Thymus (tissue), 11 donors: Measurements from ENCODE around the gene DISP2. TPM values are rescaled to one million over a fixed set of nuclear protein-coding genes. Genes with fewer than 3 reads are reported as not detected.

ENCODE experiments used
- DNase-seq, 9 donors: peaks; one replicate each; pipeline ENCODE4 v3.0.0-alpha.2; 2013; ENCODE audit warnings: low spot score in 9 of 9, low read depth in 6 of 9, missing footprints in 1 of 9
- H3K27ac ChIP-seq, 2 donors: one replicate each; pipeline ENCODE4 v1.5.1; 2013; ENCODE audit warnings: control low read depth in 1 of 2, low read depth in 1 of 2, low read length in 1 of 2, mild to moderate bottlenecking in 1 of 2, moderate library complexity in 1 of 2
- H3K27me3 ChIP-seq, 2 donors: one replicate each; pipeline ENCODE4 v1.5.1; 2013; ENCODE audit warnings: low read length in 1 of 2; ENCODE audit not compliant: control insufficient read depth in 2 of 2, insufficient read depth in 1 of 2
- H3K36me3 ChIP-seq, 2 donors: one replicate each; pipeline ENCODE4 v1.5.1; 2013; ENCODE audit warnings: low read length in 1 of 2, mild to moderate bottlenecking in 1 of 2, moderate library complexity in 1 of 2; ENCODE audit not compliant: control insufficient read depth in 2 of 2, insufficient read depth in 2 of 2
- H3K4me1 ChIP-seq, 2 donors: one replicate each; pipeline ENCODE4 v1.5.1; 2013; ENCODE audit warnings: low read length in 2 of 2; ENCODE audit not compliant: control insufficient read depth in 2 of 2, insufficient read depth in 2 of 2
- H3K4me3 ChIP-seq, 2 donors: one replicate each; pipeline ENCODE4 v1.5.1; 2013; ENCODE audit warnings: low read length in 2 of 2, control low read depth in 1 of 2, mild to moderate bottlenecking in 1 of 2
- H3K9me3 ChIP-seq, 2 donors: one replicate each; pipeline ENCODE4 v1.5.1; 2013; ENCODE audit warnings: low read length in 1 of 2, mild to moderate bottlenecking in 1 of 2; ENCODE audit not compliant: control insufficient read depth in 2 of 2, insufficient read depth in 1 of 2
- WGBS: extraction: QIAGEN DNeasy Blood & Tissue Kit; methylation state at CpG from one replicate; pipeline ENCODE4 v1.1.7; 2013; 5-methylcytosine and 5-hydroxymethylcytosine counted together
- polyA plus RNA-seq: library from polyadenylated mRNA; stranded (reverse); fragments of 200-250 nt; gene quantifications from one replicate; pipeline ENCODE4 v1.2.3, GENCODE V29; 2013
- total RNA-seq: library from RNA; stranded (reverse); fragments of 120-200 nt; gene quantifications from one replicate; pipeline ENCODE4 v1.2.4, GENCODE V29; 2013
- donor health status: healthy.

Gene DISP2
- total and polyA plus RNA-seq, 2 donors, result 0.19 to 0.55 TPM

- Histone ChIP-seq H3K4me3 (no peak overlapping the region), H3K36me3 (no peaks in the 10 kb centered on the region), H3K27me3 (no peaks in the 10 kb centered on the region), H3K4me1 (peaks cover 21 to 87% of the 10 kb centered on the region in 2 donors), H3K27ac (no peak overlapping the region), H3K9me3 (peaks cover 0 to 2% of the 10 kb centered on the region in 2 donors)
- 71% methylated on average over 8 of the region's 8 CpGs for WGBS
- no peak for DNase-seq
Observed at GRCh38 chr15:40332113-40332781, 25.8 kb upstream of the DISP2 start.

- peaks cover 20 to 77% of the 10 kb centered on the region in 2 donors for H3K4me1 ChIP-seq
Observed at GRCh38 chr15:40333922-40334492, 24.0 kb upstream of the DISP2 start.

GRCh38 chr15:40334541-40334940 lies 23.5 kb upstream of the DISP2 start:
- H3K36me3 ChIP-seq, result no peaks in the 10 kb centered on the region
- no peak overlapping the region for H3K4me3 ChIP-seq
- H3K27ac ChIP-seq, result peak overlapping the region; percentile 39 to 69
- peaks cover 0 to 2% of the 10 kb centered on the region in 2 donors for H3K9me3 ChIP-seq
- H3K27me3 ChIP-seq, result no peaks in the 10 kb centered on the region
- DNase-seq, result no peak
- peaks cover 20 to 74% of the 10 kb centered on the region in 2 donors for H3K4me1 ChIP-seq
- 85% methylated on average over 3 of the region's 3 CpGs for WGBS

More at GRCh38 chr15:40333922-40334492, 24.0 kb upstream of the DISP2 start:
- peak overlapping the region; percentile 46 to 69 for H3K27ac ChIP-seq
- peak in 3 of 9 donors; percentile 47 to 76 (median 52) for DNase-seq
- 15% methylated on average over 12 of the region's 12 CpGs for WGBS
- H3K27me3 ChIP-seq, result no peaks in the 10 kb centered on the region
- no peak overlapping the region for H3K4me3 ChIP-seq
- no peaks in the 10 kb centered on the region for H3K36me3 ChIP-seq
- H3K9me3 ChIP-seq, result peaks cover 0 to 2% of the 10 kb centered on the region in 2 donors

GRCh38 chr15:40334941-40335795 lies 22.9 kb upstream of the DISP2 start:
- H3K36me3 ChIP-seq, result no peaks in the 10 kb centered on the region
- H3K9me3 ChIP-seq, result peaks cover 0 to 2% of the 10 kb centered on the region in 2 donors
- peaks cover 20 to 69% of the 10 kb centered on the region in 2 donors for H3K4me1 ChIP-seq
- no peak for DNase-seq
- H3K27me3 ChIP-seq, result no peaks in the 10 kb centered on the region
- peak overlapping the region in 1 of 2 donors; percentile 69 for H3K27ac ChIP-seq
- WGBS, result 95% methylated on average over 26 of the region's 26 CpGs
- no peak overlapping the region for H3K4me3 ChIP-seq

- Histone ChIP-seq H3K27ac (no peak overlapping the region), H3K9me3 (peaks cover 0 to 2% of the 10 kb centered on the region in 2 donors), H3K27me3 (no peaks in the 10 kb centered on the region), H3K36me3 (no peaks in the 10 kb centered on the region), H3K4me3 (no peak overlapping the region), H3K4me1 (peaks cover 20 to 65% of the 10 kb centered on the region in 2 donors)
- DNase-seq, result no peak
- WGBS, result 84% methylated on average over 13 of the region's 13 CpGs
Observed at GRCh38 chr15:40335938-40336743, 21.9 kb upstream of the DISP2 start.

GRCh38 chr15:40336744-40337122 lies 21.3 kb upstream of the DISP2 start:
- Histone ChIP-seq H3K4me3 (no peak overlapping the region), H3K9me3 (peaks cover 0 to 2% of the 10 kb centered on the region in 2 donors), H3K27ac (no peak overlapping the region), H3K4me1 (peaks cover 20 to 62% of the 10 kb centered on the region in 2 donors), H3K36me3 (no peaks in the 10 kb centered on the region), H3K27me3 (no peaks in the 10 kb centered on the region)
- 28% methylated on average over 5 of the region's 5 CpGs for WGBS
- no peak for DNase-seq

- Histone ChIP-seq H3K9me3 (peaks cover 0 to 2% of the 10 kb centered on the region in 2 donors), H3K36me3 (no peaks in the 10 kb centered on the region), H3K27ac (no peak overlapping the region), H3K27me3 (no peaks in the 10 kb centered on the region), H3K4me1 (peaks cover 20 to 54% of the 10 kb centered on the region in 2 donors), H3K4me3 (no peak overlapping the region)
- no peak for DNase-seq
- 84% methylated on average over 19 of the region's 19 CpGs for WGBS
Observed at GRCh38 chr15:40337597-40337996, 20.4 kb upstream of the DISP2 start.

- no peaks in the 10 kb centered on the region for H3K9me3 ChIP-seq
- no peak overlapping the region for H3K4me3 ChIP-seq
- DNase-seq, result peak; percentile 47 to 87 (median 69)
- H3K4me1 ChIP-seq, result peaks cover 20 to 49% of the 10 kb centered on the region in 2 donors
- 44% methylated on average over 11 of the region's 11 CpGs for WGBS
- no peaks in the 10 kb centered on the region for H3K36me3 ChIP-seq
- no peak overlapping the region for H3K27ac ChIP-seq
- H3K27me3 ChIP-seq, result no peaks in the 10 kb centered on the region
Observed at GRCh38 chr15:40338041-40338657, 19.9 kb upstream of the DISP2 start.
